Esophagus squamous epithelium (tissue), 4 donors: ENCODE data around the gene ASXL1.

Experiments used
- CTCF ChIP-seq, 6 experiments: fragments of 450-650 bp in 4 of 6; fragments of 200-600 bp in 2 of 6; sonication (generic) in 2 of 6; IDR thresholded peaks; one replicate each; pipeline ENCODE4 v1.5.1; 2016 to 2019; ENCODE audit warnings: antibody characterized with exemption in 6 of 6, mild to moderate bottlenecking in 4 of 6, moderate library complexity in 4 of 6
- POLR2A ChIP-seq, 4 donors: fragments of 450-650 bp; IDR thresholded peaks; one replicate each; pipeline ENCODE4 v1.6.1; 2017; ENCODE audit warnings: antibody characterized with exemption in 4 of 4, mild to moderate bottlenecking in 4 of 4, moderate library complexity in 3 of 4

GRCh38 chr20:32472581-32473207 lies 114.6 kb downstream of the ASXL1 start:
- TF ChIP-seq CTCF (IDR thresholded peaks at IDR 0.05) (no peak), POLR2A (IDR thresholded peaks at IDR 0.05) (no peak)
